ENCODE measurements around the gene KHDC4.

GRCh38 chr1:155938220-155938627, 4.0 kb upstream of the KHDC4 start:
- no peak for TF ChIP-seq IRF1 (CRISPR knock-in tag; IDR thresholded peaks at IDR 0.05; ENCODE audit: borderline replicate concordance)
- TF ChIP-seq, protein P1, sequence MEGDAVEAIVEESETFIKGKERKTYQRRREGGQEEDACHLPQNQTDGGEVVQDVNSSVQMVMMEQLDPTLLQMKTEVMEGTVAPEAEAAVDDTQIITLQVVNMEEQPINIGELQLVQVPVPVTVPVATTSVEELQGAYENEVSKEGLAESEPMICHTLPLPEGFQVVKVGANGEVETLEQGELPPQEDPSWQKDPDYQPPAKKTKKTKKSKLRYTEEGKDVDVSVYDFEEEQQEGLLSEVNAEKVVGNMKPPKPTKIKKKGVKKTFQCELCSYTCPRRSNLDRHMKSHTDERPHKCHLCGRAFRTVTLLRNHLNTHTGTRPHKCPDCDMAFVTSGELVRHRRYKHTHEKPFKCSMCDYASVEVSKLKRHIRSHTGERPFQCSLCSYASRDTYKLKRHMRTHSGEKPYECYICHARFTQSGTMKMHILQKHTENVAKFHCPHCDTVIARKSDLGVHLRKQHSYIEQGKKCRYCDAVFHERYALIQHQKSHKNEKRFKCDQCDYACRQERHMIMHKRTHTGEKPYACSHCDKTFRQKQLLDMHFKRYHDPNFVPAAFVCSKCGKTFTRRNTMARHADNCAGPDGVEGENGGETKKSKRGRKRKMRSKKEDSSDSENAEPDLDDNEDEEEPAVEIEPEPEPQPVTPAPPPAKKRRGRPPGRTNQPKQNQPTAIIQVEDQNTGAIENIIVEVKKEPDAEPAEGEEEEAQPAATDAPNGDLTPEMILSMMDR (IDR thresholded peaks at IDR 0.05 in 2 of 3, conservative IDR thresholded peaks at IDR 0.05 in 1 of 3; ENCODE audit: insufficient read depth in 2 of 3, low read depth in 1 of 3, low read length in 3 of 3) = peak; percentile 80 to 96 (median 91)
- TF ChIP-seq, protein P2, sequence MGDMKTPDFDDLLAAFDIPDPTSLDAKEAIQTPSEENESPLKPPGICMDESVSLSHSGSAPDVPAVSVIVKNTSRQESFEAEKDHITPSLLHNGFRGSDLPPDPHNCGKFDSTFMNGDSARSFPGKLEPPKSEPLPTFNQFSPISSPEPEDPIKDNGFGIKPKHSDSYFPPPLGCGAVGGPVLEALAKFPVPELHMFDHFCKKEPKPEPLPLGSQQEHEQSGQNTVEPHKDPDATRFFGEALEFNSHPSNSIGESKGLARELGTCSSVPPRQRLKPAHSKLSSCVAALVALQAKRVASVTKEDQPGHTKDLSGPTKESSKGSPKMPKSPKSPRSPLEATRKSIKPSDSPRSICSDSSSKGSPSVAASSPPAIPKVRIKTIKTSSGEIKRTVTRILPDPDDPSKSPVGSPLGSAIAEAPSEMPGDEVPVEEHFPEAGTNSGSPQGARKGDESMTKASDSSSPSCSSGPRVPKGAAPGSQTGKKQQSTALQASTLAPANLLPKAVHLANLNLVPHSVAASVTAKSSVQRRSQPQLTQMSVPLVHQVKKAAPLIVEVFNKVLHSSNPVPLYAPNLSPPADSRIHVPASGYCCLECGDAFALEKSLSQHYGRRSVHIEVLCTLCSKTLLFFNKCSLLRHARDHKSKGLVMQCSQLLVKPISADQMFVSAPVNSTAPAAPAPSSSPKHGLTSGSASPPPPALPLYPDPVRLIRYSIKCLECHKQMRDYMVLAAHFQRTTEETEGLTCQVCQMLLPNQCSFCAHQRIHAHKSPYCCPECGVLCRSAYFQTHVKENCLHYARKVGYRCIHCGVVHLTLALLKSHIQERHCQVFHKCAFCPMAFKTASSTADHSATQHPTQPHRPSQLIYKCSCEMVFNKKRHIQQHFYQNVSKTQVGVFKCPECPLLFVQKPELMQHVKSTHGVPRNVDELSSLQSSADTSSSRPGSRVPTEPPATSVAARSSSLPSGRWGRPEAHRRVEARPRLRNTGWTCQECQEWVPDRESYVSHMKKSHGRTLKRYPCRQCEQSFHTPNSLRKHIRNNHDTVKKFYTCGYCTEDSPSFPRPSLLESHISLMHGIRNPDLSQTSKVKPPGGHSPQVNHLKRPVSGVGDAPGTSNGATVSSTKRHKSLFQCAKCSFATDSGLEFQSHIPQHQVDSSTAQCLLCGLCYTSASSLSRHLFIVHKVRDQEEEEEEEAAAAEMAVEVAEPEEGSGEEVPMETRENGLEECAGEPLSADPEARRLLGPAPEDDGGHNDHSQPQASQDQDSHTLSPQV (IDR thresholded peaks at IDR 0.05) = 0 out of 2 replicates have a peak, but pooled peaks have one; percentile 35
- no peak for TF ChIP-seq TARDBP (IDR thresholded peaks at IDR 0.05)
- no peak for TF ChIP-seq POLR2A (conservative IDR thresholded peaks at IDR 0.05)
- TF ChIP-seq, protein P3, sequence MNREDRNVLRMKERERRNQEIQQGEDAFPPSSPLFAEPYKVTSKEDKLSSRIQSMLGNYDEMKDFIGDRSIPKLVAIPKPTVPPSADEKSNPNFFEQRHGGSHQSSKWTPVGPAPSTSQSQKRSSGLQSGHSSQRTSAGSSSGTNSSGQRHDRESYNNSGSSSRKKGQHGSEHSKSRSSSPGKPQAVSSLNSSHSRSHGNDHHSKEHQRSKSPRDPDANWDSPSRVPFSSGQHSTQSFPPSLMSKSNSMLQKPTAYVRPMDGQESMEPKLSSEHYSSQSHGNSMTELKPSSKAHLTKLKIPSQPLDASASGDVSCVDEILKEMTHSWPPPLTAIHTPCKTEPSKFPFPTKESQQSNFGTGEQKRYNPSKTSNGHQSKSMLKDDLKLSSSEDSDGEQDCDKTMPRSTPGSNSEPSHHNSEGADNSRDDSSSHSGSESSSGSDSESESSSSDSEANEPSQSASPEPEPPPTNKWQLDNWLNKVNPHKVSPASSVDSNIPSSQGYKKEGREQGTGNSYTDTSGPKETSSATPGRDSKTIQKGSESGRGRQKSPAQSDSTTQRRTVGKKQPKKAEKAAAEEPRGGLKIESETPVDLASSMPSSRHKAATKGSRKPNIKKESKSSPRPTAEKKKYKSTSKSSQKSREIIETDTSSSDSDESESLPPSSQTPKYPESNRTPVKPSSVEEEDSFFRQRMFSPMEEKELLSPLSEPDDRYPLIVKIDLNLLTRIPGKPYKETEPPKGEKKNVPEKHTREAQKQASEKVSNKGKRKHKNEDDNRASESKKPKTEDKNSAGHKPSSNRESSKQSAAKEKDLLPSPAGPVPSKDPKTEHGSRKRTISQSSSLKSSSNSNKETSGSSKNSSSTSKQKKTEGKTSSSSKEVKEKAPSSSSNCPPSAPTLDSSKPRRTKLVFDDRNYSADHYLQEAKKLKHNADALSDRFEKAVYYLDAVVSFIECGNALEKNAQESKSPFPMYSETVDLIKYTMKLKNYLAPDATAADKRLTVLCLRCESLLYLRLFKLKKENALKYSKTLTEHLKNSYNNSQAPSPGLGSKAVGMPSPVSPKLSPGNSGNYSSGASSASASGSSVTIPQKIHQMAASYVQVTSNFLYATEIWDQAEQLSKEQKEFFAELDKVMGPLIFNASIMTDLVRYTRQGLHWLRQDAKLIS (CRISPR knock-in tag; IDR thresholded peaks at IDR 0.05) = no peak
- TF ChIP-seq USF2 (CRISPR knock-in tag; IDR thresholded peaks at IDR 0.05) = no peak
- TF ChIP-seq, protein P4, sequence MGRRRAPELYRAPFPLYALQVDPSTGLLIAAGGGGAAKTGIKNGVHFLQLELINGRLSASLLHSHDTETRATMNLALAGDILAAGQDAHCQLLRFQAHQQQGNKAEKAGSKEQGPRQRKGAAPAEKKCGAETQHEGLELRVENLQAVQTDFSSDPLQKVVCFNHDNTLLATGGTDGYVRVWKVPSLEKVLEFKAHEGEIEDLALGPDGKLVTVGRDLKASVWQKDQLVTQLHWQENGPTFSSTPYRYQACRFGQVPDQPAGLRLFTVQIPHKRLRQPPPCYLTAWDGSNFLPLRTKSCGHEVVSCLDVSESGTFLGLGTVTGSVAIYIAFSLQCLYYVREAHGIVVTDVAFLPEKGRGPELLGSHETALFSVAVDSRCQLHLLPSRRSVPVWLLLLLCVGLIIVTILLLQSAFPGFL (CRISPR knock-in tag; IDR thresholded peaks at IDR 0.05) = no peak
- no peak for TF ChIP-seq EZH2 (IDR thresholded peaks at IDR 0.05; ENCODE audit: borderline replicate concordance, low read depth, low read length)
- TF ChIP-seq ZBED1 (IDR thresholded peaks at IDR 0.05) = no peak
- TF ChIP-seq TCF7L2 (IDR thresholded peaks at IDR 0.05; ENCODE audit: low read depth, low read length) = peak; percentile 43; the same call in 1 of the 2 replicates
- TF ChIP-seq NCOA1 (IDR thresholded peaks at IDR 0.05; ENCODE audit: low read depth) = no peak

Data from K562 (cell line).